ENCODE results near the gene GALK1.

- TF ChIP-seq CTCF (IDR thresholded peaks at IDR 0.05) (no peak), ZFX (IDR thresholded peaks at IDR 0.05; ENCODE audit: borderline replicate concordance) (no peak)
Measured at GRCh38 chr17:75752405-75752709, 12.6 kb downstream of the GALK1 start.

Measured in 22Rv1 (cell line).